HG03060 (cell line): ENCODE results near the gene CNNM4.
A peak's percentile ranks its signal among the peaks of the same experiment; 100 is the strongest.

Source experiments
- ATAC-seq: cut with Tn5 transposase; IDR thresholded peaks from one replicate; pipeline ENCODE4 v1.9.1; 2021; ENCODE audit warnings: low read depth, moderate number of reproducible peaks; ENCODE audit not compliant: unreplicated experiment

Gene CNNM4

GRCh38 chr2:96760036-96760985, at the start of gene CNNM4:
CNNM4 (plus strand) TSS chr2:96760902; CDS start chr2:96761000, 98 bp downstream.
- peak; percentile 45 for ATAC-seq

GRCh38 chr2:96710985-96711384, 49.7 kb upstream of the CNNM4 start:
- ATAC-seq, result no peak

GRCh38 chr2:96715658-96716057, 45.0 kb upstream of the CNNM4 start:
- ATAC-seq, result no peak

GRCh38 chr2:96716388-96716787, 44.3 kb upstream of the CNNM4 start:
- ATAC-seq, result no peak

GRCh38 chr2:96726131-96726530, 34.6 kb upstream of the CNNM4 start:
- no peak for ATAC-seq

- no peak for ATAC-seq
Measured at GRCh38 chr2:96727431-96727830, 33.3 kb upstream of the CNNM4 start.

- no peak for ATAC-seq
Measured at GRCh38 chr2:96729748-96730147, 31.0 kb upstream of the CNNM4 start.

GRCh38 chr2:96730212-96730611, 30.5 kb upstream of the CNNM4 start:
- ATAC-seq, result no peak

GRCh38 chr2:96733931-96734330, 26.8 kb upstream of the CNNM4 start:
- no peak for ATAC-seq

GRCh38 chr2:96734880-96735583, 25.7 kb upstream of the CNNM4 start:
- no peak for ATAC-seq

GRCh38 chr2:96737251-96737650, 23.5 kb upstream of the CNNM4 start:
- ATAC-seq, result no peak

GRCh38 chr2:96737831-96738230, 22.9 kb upstream of the CNNM4 start:
- ATAC-seq, result no peak

- no peak for ATAC-seq
Measured at GRCh38 chr2:96739076-96739632, 21.5 kb upstream of the CNNM4 start.

GRCh38 chr2:96739633-96740428, 20.9 kb upstream of the CNNM4 start, which contains the start of gene LMAN2L:
LMAN2L (minus strand) TSS chr2:96740064; CDS start chr2:96740040, 24 bp downstream.
- peak; percentile 84 for ATAC-seq

- ATAC-seq, result no peak
Measured at GRCh38 chr2:96747061-96747617, 13.6 kb upstream of the CNNM4 start.

GRCh38 chr2:96751800-96752199, 8.9 kb upstream of the CNNM4 start:
- ATAC-seq, result no peak

- ATAC-seq, result no peak
Measured at GRCh38 chr2:96753661-96754282, 6.9 kb upstream of the CNNM4 start.

GRCh38 chr2:96754317-96754716, 6.4 kb upstream of the CNNM4 start:
- ATAC-seq, result no peak

- ATAC-seq, result no peak
Measured at GRCh38 chr2:96756788-96757476, 3.8 kb upstream of the CNNM4 start.
